ENCODE measurements around the gene ACBD5. TPM values are rescaled to one million over a fixed set of nuclear protein-coding genes. Genes with fewer than 3 reads are reported as not detected.

Gene ACBD5
- polyA plus RNA-seq, 1 experiment: 15.7 TPM

- no peak overlapping the region for H3K27ac ChIP-seq (ENCODE audit: low read depth, low read length)
- H3K27me3 ChIP-seq (ENCODE audit: control insufficient read depth, insufficient read depth, low read length): no peaks in the 10 kb centered on the region
- DNase-seq (ENCODE audit: low read depth, low spot score): no peak
- CTCF ChIA-PET: no interaction called here
- POLR2A ChIA-PET: no interaction called here
- H3K4me3 ChIP-seq (ENCODE audit: low read depth, low read length): no peak overlapping the region
- no peaks in the 10 kb centered on the region for H3K9me3 ChIP-seq (ENCODE audit: control insufficient read depth, insufficient read depth, low read length)
- no peak for TF ChIP-seq CTCF (IDR thresholded peaks at IDR 0.05; ENCODE audit: low read depth, low read length)
These were observed 92.9 kb downstream of the ACBD5 start for GRCh38 chr10:27147701-27148100.

- Histone ChIP-seq H3K27me3 (ENCODE audit: control insufficient read depth, insufficient read depth, low read length) (no peaks in the 10 kb centered on the region), H3K27ac (ENCODE audit: low read depth, low read length) (no peak overlapping the region), H3K4me3 (ENCODE audit: low read depth, low read length) (no peak overlapping the region), H3K9me3 (ENCODE audit: control insufficient read depth, insufficient read depth, low read length) (no peaks in the 10 kb centered on the region)
- TF ChIP-seq CTCF (IDR thresholded peaks at IDR 0.05; ENCODE audit: low read depth, low read length): no peak
- ChIA-PET POLR2A (no interaction called here), CTCF (interaction anchor here (1.2 to 1.5 kb wide), 3 partner anchors 8 to 214 kb away, joined by 3 to 4 read pairs (median 4); partner anchors contain the start of gene YME1L1)
- no peak for DNase-seq (ENCODE audit: low read depth, low spot score)
These were observed 94.7 kb downstream of the ACBD5 start for GRCh38 chr10:27145937-27146336.

Small RNAs within 50 kb of the gene (small RNA-seq; reads per million reads assigned to genes)
- not detected for gene RNU2-24P (ENCODE audit: insufficient read length, low read depth)
- not detected for gene RNU7-12P (ENCODE audit: insufficient read length, low read depth)

Other genes with a start within 250 kb of the ACBD5 start
- gene ANKRD26, start 140.3 kb downstream of the ACBD5 start, polyA plus RNA-seq (2011; rRNA removed): 2.3 and 3.6 TPM in 2 replicates
- gene YME1L1, start 86.4 kb downstream of the ACBD5 start, polyA plus RNA-seq (2011; rRNA removed): 115 and 135 TPM in 2 replicates
- 4.2 and 4.6 TPM in 2 replicates for gene MASTL, start 85.4 kb downstream of the ACBD5 start, polyA plus RNA-seq (2011; rRNA removed)